Tongue (tissue), 2 donors: ENCODE data around the gene CTDSPL. TPM values are rescaled to one million over a fixed set of nuclear protein-coding genes. Genes with fewer than 3 reads are reported as not detected.
A peak's percentile ranks its signal among the peaks of the same experiment; 100 is the strongest.
"Not testable (repeated sequence)": the region's sequence is repeated elsewhere in the genome, so short reads cannot be mapped to it uniquely, and the experiment has no call there.

Experiments
- DNase-seq: peaks from one replicate; pipeline ENCODE4 v3.0.0-alpha.2; 2015
- total RNA-seq: library from RNA; depleted of rRNA; stranded (reverse); fragments of >200 nt; gene quantifications from one replicate; pipeline ENCODE4 v1.2.3, GENCODE V29; 2014

Gene CTDSPL
- total RNA-seq = 29.4 TPM

DNA sequence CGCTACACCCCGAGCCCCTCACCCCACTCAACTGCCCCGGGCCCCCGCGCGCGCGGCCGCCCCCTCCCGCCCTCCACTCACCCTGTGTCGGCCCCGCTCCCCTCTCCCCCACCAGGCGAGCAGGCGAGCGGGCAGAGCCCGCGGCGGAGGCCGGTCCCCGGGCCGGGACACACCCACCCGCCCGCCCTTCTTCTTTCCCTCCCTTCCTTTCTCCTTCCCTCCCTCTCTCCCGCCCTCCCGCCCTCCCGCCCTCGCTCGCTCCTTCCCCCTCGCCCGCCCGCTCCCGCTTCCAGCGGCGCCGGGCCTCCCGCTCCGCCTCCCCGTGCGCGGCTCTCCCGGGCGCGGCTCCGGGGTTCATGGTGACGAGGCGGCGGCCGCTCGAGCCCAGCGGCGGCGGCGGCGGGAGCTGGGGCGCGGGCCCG, at the start of gene CTDSPL:
Gene CTDSPL (plus strand): TSS at position 261 of the 422 bp plus-strand sequence. CDS start 320 bp downstream, outside the sequence.
- peak; percentile 77 for DNase-seq

GRCh38 chr3:37812499-37812896, 49.2 kb upstream of the CTDSPL start:
- peak; percentile 35 for DNase-seq

GRCh38 chr3:37813403-37813802, 48.3 kb upstream of the CTDSPL start:
- DNase-seq = no peak

GRCh38 chr3:37814547-37814946, 47.1 kb upstream of the CTDSPL start:
- peak; percentile 34 for DNase-seq

- not testable (repeated sequence) for DNase-seq
Observed at GRCh38 chr3:37815156-37815555, 46.5 kb upstream of the CTDSPL start.

- no peak for DNase-seq
Observed at GRCh38 chr3:37816271-37816670, 45.4 kb upstream of the CTDSPL start.

DNA sequence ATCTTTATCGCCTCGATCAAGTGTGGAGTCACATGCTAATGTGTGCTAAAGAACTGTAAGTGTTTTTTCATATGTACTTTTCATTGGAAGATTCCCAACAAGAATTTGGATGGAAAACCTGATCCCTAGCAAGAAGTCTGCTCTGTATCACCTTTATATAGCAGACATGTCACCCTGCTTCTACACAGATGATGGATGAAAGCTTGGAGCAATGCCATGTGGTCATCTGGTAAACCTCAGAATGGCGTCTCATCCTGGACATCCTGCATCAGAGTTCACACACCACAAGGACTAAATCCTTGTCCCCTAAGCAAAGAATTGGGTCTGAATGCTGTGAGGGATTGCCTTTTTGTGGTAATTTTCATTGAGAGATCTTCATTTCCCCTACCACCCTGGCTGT, 42.1 kb upstream of the CTDSPL start:
- DNase-seq = peak; percentile 79

DNA sequence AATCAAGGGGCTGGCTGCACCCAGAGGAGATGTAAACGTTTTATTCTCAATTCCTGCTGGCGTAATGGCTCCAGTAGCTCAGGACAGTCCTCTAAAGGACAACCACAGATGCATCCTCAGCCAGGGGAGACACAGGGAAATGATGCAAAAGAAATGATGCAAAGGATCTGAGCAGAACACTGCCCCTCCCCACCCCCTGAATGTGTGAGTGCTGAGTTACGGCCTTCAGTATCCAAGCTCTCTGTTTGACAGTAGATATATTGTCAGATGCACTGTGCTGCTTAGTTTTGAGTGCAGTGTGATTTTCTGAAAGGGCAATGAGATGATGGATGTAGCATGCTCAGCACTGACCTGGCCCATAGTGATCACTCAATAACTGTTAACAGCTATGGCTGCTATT, 41.4 kb upstream of the CTDSPL start:
- no peak for DNase-seq

- DNase-seq = no peak
Observed at GRCh38 chr3:37823189-37823588, 38.5 kb upstream of the CTDSPL start.

DNA sequence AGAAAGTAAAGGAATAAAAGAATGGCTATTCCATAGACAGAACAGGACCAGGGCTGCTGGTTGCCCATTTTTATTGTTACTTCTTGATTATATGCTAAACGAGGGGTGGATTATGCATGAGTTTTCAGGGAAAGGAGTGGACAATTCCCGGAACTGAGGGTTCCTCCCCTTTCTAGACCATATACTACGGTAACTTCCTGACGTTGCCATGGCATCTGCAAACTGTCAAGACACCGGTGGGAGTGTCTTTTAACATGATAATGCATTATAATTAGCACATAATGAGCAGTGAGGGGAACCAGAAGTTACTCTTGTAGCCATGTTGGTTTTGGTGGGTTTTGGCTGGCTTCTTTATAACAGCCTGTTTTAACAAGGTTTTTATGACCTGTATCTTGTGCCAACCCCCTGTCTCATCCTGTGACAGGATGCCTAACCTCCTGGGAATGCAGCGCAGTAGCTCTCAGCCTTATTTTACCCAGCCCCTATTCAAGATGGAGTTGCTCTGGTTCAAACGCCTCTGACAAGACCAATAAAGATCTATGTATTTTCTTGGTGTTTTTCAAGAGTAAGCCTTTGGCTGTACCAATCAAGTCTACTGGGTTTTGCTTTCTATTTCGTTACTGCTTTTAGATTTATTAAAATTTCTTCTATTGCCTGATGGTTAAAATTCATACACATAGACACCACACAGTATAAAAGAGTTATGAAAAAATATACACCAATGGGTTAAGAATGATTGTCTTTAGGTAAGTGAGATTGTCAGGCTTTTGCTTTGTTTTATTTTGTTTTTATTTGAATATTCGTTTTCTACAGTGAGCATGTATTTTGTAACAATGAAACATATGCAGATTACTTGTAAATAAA, 37.4 kb upstream of the CTDSPL start:
- DNase-seq = no peak

- DNase-seq = no peak
Observed at GRCh38 chr3:37824954-37825328, 36.7 kb upstream of the CTDSPL start.

DNA sequence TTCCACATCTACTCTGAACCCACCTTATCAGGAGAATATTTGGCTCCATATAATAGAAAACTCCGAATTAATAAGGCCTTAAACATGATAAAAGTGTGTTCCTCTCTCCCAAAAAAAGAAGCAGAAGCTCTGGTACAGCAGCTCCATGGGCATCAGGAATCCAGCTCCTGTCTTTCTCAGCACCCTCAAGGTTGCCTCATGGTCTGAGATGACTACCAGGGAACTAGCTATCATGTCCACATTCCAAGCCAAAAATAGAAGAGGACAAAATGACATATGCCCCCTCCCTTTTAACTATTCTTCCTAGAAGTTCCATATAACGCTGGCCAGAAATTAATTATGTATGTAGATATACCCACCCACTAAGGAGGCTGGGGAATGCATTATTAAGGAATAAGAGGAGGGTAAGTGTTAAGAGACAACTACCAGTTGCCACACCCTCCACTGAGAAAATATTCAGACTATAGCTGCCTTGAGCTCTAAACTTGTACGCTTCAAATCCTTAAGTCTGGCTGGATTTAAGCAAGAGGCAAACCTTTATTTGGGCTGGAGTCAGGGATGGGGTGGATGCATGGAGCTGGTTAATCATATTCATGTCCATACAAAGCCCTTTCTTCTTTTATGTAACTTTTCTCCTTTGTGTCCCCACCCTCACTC, 35.8 kb upstream of the CTDSPL start:
- no peak for DNase-seq

- DNase-seq = no peak
Observed at GRCh38 chr3:37826502-37826901, 35.2 kb upstream of the CTDSPL start.

- DNase-seq = no peak
Observed at GRCh38 chr3:37826933-37827332, 34.7 kb upstream of the CTDSPL start.

- DNase-seq = no peak
Observed at GRCh38 chr3:37832480-37832879, 29.2 kb upstream of the CTDSPL start.

GRCh38 chr3:37833302-37834186, 28.1 kb upstream of the CTDSPL start:
- DNase-seq = no peak

DNA sequence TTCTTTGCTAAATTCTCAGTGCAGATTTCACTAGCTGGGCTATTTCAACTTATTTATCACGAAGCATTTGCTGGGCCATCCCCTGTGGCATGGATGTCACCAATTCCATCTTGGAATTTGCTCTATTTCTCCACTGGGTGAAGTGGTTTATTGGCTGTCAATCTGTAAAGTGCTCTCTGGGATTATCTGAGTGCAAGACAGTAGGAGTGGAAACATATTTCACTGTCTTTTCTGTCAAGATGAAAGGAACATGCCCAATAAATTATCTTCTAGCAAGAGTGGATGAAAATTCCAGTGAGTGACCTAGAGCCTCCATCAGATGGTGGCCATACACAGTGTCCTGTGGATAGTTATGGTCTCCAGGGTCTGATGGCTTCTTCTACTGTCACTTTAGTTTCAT, 25.1 kb upstream of the CTDSPL start:
- DNase-seq = no peak

DNA sequence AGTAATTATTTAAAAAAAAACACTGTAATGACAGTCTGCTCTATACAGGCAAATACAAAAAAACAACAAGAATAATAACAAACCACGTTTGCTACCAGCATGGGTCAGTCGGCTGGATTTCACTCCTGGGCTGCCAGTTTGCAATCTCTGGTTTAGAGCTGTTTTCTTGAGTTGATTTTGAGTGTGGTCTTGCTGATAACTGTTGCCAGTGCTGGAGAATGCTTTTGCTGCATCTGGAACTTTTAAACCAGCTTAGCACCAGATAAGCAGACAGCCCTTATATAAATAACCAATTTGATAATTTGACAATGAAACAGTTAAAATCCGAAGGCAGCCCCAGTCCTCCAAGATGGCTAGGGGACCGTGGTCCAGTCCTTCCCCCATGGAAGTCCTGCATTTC, 14.0 kb upstream of the CTDSPL start:
- no peak for DNase-seq

DNA sequence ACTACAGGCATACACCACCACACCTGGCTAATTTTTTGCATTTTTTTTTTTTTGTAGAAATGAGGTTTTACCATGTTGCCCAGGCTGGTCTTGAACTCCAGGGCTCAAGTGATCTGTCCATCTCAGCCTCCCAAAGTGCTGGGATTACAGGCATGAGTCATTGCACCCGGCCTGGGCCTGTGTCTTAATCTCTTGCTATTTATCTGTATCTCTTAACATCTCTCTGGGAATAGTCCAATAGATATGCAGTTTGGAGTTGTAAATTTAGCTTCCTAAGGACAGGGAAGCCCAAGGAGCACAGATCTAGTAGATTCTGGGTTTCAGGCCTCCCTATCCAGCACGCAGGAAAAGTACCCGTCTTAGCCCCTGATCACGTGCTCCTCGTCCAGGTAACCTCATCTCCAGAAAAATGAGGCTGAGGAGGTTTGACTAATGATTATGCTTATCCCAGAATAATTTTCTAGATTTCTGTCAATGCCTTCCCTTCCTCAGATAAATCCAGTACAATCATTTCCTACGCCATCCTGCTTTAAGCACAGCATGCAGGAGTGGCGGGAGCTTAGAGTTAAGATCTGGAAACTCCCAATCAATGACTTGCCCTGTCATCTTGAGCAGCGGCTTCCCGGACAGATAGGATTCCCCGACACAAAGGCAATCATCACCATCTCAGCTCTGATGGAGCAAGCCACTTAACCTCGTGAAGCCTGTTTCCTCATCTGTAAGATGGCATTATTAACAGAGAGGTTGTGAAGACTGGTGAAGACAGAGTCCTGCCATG, 12.3 kb upstream of the CTDSPL start:
- DNase-seq = no peak

DNA sequence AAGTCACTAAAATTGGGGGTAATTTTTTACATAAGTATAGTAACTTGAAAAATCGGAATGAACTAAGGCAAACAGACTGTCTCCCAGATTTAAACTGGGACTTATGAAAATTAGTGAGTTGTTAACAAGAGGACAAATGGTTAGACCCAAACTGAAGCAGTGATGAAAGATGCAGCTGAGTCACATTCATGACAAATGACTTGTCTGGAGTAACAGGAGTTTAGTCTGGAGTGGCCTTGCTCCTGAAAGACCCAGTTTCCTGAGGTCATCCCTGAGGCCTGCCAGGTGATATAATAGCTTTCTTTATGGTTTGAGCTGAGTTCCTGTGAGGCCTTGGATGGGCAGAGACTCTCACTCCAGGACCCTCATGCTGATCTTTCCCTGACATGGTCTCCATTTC, 9.6 kb upstream of the CTDSPL start:
- no peak for DNase-seq

GRCh38 chr3:37852771-37853170, 8.9 kb upstream of the CTDSPL start:
- DNase-seq = no peak
